ENCODE measurements around the gene NFIX. TPM values are rescaled to one million over a fixed set of nuclear protein-coding genes. Genes with fewer than 3 reads are reported as not detected.

The NFIX gene
- total and polyA plus RNA-seq, 2 of the 13 experiments (the other 11 are each of a cell fraction or from before 2014, with no cell fraction given), result 3.4 to 5.4 TPM

GRCh38 chr19:12946092-12946721, 49.1 kb upstream of the NFIX start (continued):
- TF ChIP-seq ZHX1 (CRISPR knock-in tag; IDR thresholded peaks at IDR 0.05; ENCODE audit: low read depth), result no peak
- TF ChIP-seq ZXDC (CRISPR knock-in tag; IDR thresholded peaks at IDR 0.05), result no peak
- no peak for TF ChIP-seq ZNF451 (CRISPR knock-in tag; IDR thresholded peaks at IDR 0.05)
- TF ChIP-seq, protein P1, sequence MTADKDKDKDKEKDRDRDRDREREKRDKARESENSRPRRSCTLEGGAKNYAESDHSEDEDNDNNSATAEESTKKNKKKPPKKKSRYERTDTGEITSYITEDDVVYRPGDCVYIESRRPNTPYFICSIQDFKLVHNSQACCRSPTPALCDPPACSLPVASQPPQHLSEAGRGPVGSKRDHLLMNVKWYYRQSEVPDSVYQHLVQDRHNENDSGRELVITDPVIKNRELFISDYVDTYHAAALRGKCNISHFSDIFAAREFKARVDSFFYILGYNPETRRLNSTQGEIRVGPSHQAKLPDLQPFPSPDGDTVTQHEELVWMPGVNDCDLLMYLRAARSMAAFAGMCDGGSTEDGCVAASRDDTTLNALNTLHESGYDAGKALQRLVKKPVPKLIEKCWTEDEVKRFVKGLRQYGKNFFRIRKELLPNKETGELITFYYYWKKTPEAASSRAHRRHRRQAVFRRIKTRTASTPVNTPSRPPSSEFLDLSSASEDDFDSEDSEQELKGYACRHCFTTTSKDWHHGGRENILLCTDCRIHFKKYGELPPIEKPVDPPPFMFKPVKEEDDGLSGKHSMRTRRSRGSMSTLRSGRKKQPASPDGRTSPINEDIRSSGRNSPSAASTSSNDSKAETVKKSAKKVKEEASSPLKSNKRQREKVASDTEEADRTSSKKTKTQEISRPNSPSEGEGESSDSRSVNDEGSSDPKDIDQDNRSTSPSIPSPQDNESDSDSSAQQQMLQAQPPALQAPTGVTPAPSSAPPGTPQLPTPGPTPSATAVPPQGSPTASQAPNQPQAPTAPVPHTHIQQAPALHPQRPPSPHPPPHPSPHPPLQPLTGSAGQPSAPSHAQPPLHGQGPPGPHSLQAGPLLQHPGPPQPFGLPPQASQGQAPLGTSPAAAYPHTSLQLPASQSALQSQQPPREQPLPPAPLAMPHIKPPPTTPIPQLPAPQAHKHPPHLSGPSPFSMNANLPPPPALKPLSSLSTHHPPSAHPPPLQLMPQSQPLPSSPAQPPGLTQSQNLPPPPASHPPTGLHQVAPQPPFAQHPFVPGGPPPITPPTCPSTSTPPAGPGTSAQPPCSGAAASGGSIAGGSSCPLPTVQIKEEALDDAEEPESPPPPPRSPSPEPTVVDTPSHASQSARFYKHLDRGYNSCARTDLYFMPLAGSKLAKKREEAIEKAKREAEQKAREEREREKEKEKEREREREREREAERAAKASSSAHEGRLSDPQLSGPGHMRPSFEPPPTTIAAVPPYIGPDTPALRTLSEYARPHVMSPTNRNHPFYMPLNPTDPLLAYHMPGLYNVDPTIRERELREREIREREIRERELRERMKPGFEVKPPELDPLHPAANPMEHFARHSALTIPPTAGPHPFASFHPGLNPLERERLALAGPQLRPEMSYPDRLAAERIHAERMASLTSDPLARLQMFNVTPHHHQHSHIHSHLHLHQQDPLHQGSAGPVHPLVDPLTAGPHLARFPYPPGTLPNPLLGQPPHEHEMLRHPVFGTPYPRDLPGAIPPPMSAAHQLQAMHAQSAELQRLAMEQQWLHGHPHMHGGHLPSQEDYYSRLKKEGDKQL (CRISPR knock-in tag; IDR thresholded peaks at IDR 0.05; ENCODE audit: low read depth), result no peak
- TF ChIP-seq BRCA1 (CRISPR knock-in tag; IDR thresholded peaks at IDR 0.05), result no peak
- TF ChIP-seq ZNF292 (CRISPR knock-in tag; IDR thresholded peaks at IDR 0.05; ENCODE audit: borderline replicate concordance, low read depth), result no peak
- TF ChIP-seq SRSF1 (optimal IDR thresholded peaks at IDR 0.05; ENCODE audit: low read depth, low read length), result no peak
- no peak for TF ChIP-seq BRF2 (CRISPR knock-in tag; IDR thresholded peaks at IDR 0.05)
- TF ChIP-seq ZMYM3 (CRISPR knock-in tag; IDR thresholded peaks at IDR 0.05), result no peak
- TF ChIP-seq FOXA3 (CRISPR knock-in tag; IDR thresholded peaks at IDR 0.05), result 0 out of 2 replicates have a peak, but pooled peaks have one; percentile 6
- no peak for TF ChIP-seq HDAC6 (IDR thresholded peaks at IDR 0.05; ENCODE audit: low read depth, low read length)
- TF ChIP-seq JUN (CRISPR knock-in tag; IDR thresholded peaks at IDR 0.05), result no peak
- TF ChIP-seq MXD4 (CRISPR knock-in tag; IDR thresholded peaks at IDR 0.05), result no peak
- no peak for TF ChIP-seq ZBTB7A (CRISPR knock-in tag; IDR thresholded peaks at IDR 0.05)
- no peak for TF ChIP-seq ZNF788 (CRISPR knock-in tag; IDR thresholded peaks at IDR 0.05; ENCODE audit: borderline replicate concordance)
- TF ChIP-seq ZBTB43 (CRISPR knock-in tag; conservative IDR thresholded peaks at IDR 0.05), result peak; percentile 6; the same call in 1 of the 2 replicates
